ENCODE data around the gene TAS2R41.
"Not testable (repeated sequence)": the region's sequence is repeated elsewhere in the genome, so short reads cannot be mapped to it uniquely, and the experiment has no call there.

Gene TAS2R41

DNA sequence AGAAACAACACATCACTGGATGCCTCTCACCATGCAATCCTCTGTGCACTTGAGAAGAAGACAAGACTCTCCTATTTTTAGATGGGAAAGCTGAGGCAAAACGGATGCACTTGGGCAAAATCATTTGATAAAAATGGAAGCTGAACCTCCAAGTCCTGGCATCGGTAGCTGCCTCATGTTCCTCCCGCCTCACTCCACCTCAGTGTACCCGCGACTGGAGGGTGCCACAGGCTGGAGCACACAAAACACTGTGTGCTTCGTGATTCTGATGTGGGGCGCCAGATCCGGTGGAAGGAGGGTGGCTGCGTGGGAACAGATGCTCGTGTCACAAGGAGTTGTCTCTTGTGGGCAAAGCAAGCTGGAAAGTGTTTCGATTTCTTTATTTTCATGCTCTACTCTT is 41.3 kb downstream of the TAS2R41 start:
- DNase-seq (ENCODE audit: low read depth in 2 of 2) = no peak

GRCh38 chr7:143519411-143520131 is 41.9 kb downstream of the TAS2R41 start:
- DNase-seq (ENCODE audit: low read depth in 2 of 2) = no peak

- DNase-seq (ENCODE audit: low read depth in 2 of 2) = not testable (repeated sequence)
Observed at GRCh38 chr7:143522309-143522916, 44.7 kb downstream of the TAS2R41 start.

Measured in stimulated activated CD4-positive, alpha-beta T cell treated with anti-CD3 and anti-CD28 coated beads, Interleukin-1b, Interleukin-23, amount 100 ng/mL, for 4 hours (primary cell).